GM19452 (cell line): Measurements from ENCODE around the gene C14orf93.
"Not testable (repeated sequence)": the region's sequence is repeated elsewhere in the genome, so short reads cannot be mapped to it uniquely, and the experiment has no call there.

Experiments used
- ATAC-seq: cut with Tn5 transposase; IDR thresholded peaks from one replicate; pipeline ENCODE4 v1.9.1; 2021; ENCODE audit not compliant: unreplicated experiment

The C14orf93 gene

DNA sequence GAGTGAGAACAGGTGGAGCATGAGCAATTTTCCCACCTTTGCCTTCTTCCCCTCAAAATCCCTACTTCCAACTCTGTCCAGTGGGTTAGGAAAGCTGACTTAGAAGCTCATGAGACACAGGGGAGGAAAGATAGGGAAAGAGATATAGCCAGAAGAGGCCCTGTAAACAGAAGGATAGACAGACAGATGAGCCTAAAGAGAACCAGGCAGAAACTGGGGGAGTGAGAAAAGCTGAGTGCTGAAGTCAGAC lies 32.6 kb downstream of the C14orf93 start:
- no peak for ATAC-seq

GRCh38 chr14:22976620-22977433 lies 33.1 kb downstream of the C14orf93 start:
- no peak for ATAC-seq

- ATAC-seq: no peak
These were observed 35.2 kb downstream of the C14orf93 start for GRCh38 chr14:22974530-22975313.

DNA sequence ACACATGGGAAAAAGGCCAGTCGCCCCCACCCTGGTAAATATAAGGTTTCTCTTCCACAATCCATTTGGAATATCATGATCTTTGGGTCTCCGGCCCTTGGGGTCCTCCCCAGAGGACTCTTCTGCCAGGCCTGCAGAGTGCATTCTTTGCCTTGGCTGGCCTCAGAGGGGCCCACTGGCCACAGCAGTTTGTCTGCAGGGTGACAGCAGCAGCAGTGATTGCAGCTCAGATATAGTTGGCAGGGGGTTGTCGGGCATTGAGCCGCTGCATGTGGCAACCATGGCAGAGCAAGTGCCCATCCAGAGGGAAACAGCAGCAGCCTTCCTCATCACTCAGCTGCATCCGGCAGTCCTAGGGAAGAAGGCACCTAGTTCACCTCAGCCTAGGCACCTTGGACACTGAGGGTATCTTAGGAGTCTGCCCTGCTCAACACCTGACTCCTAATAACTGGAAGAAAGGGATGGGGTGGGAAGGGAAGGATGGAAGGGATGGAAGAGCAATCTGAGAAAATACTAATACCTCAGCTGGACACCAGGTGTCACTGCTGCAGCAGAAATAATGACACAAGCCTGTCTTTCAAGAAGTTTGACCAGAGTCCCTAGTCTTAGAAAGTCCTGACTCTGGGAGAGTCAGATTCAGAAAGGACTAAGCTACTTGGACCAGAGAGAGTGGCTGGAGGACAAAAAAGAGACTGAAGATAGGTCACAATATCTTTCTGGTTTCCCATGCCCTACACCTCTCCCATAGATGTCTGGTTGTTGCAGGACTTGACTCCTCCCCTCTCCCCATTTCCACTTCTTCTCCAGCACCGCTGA lies 36.5 kb downstream of the C14orf93 start:
- ATAC-seq: no peak

GRCh38 chr14:22972313-22972930 lies 37.5 kb downstream of the C14orf93 start:
- ATAC-seq: no peak

- no peak for ATAC-seq
These were observed 38.8 kb downstream of the C14orf93 start for GRCh38 chr14:22971152-22971551.

- ATAC-seq: no peak
These were observed 43.1 kb downstream of the C14orf93 start for GRCh38 chr14:22966783-22967269.

DNA sequence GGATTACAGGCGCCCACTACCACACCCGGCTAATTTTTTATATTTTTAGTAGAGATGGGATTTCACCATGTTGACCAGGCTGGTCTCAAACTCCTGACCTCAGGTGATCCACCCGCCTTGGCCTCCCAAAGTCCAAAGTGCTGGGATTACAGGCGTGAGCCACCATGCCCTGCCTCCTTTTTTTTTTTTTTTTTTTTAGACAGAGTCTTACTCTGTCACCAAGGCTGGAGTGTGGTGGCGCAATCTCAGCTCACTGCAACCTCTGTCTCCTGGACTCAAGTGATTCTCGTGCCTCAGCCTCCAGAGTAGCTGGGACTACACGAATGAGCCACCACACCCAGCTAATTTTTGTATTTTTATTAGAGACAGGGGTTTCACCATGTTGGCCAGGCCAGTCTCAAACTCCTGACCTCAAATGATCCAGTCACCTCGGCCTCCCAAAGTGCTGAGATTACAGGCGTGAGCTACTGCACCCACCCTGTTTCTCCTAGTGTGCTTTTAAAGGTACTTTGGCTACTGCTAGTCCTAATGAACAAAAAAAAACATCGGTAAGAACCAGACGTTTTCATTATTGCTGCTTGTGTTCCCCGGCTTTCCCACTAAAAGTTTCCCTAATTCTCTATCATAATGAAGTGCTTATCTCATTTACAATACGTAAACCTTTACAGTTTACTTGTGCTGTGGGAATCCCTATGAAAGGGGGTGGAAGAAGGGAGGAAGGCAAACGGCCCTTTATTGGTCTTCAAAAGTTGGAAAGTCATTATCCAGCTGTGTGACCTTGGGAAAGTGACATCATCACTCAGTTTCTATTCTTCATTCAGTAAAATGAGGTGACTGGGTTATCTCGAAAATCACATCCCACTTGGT lies 43.8 kb downstream of the C14orf93 start:
- not testable (repeated sequence) for ATAC-seq

DNA sequence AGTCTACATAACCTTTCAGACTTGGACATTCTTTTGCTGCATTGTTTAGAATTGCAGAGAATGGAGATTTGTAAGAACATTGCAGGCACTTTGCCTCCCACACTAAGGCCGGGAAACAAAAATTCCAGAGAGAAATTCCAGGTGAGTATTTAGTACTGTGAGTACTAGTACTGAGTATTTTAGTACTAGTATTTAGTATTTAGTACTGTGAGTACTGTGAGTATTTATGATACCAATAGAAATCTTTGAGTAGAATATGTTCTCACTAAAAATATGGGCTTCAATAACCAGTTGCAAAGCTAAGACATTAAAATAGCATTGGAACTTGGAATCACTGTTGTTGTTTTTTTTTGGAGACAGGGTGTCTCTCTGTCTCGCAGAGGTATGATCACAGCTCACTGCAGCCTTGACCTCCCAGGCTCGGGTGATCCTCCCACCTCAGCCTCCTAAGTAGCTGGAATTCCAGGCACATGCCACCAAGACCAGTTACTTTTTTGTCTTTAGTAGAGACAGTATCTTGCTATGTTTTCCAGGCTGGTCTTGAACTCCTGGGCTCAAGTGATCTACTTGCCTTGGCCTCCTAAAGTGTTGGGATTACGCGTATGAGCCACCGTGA lies 47.8 kb downstream of the C14orf93 start:
- ATAC-seq: no peak

GRCh38 chr14:22955702-22956569 lies 54.0 kb downstream of the C14orf93 start:
- ATAC-seq: no peak

DNA sequence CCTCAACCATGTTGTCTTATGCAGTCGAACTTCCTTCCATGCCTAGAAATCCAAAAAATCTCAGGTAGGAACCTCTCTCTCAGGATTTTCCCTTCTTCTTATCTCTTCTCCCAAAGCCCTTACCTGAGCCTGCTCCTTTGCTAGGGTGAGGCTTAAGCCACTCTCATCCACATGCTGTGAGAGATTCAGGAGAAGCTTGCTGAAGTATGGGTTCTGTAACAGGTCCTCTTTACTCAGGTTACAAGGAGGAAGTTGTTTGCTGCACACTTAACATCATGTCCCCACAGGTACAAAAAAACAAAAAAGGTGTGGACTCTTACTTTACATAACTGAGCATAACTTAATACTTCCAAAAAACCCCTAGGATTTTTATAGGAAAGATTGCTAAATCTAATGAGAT lies 57.5 kb downstream of the C14orf93 start:
- ATAC-seq: no peak

- ATAC-seq: not testable (repeated sequence)
These were observed 58.1 kb downstream of the C14orf93 start for GRCh38 chr14:22951795-22952194.

DNA sequence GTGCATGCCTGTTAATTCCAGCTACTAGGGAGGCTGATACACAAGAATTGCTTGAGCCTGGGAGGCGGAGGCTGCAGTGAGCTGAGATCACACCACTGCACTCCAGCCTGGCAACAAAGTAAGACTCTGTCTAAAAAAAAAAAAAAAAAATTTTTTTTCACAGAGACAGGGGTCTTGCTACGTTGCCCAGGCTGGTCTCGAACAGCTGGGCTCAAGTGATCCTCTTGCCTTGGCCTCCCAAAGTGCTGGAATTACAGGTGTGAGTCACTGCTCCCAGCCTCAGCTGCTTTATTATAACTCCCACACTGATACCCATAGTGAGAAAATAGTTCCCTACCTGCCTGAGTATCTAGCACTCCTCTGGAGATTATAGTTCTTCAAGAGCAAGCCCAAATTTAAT lies 64.3 kb downstream of the C14orf93 start:
- no peak for ATAC-seq

DNA sequence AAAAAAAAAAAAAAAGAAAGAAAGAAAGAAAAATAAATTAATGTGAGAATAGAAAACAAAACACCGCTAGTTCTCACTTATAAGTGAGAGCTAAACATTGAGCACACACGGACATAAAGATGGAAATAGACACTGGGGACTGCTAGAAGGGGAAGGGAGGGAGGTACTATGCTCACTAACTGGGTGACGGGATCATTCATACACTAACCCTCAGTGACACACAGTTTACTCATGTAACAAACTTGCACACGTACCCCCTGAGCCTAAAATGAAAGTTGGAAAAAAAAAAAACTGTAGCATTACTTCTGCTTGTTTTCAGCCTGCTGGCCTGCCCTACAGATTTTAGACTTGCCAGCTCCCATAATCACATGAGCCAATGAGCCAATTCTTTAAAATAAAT lies 70.3 kb downstream of the C14orf93 start:
- no peak for ATAC-seq
